SIG-M5 treated with dmso at 0.1 percent for 504 hours (cell line): ENCODE results near the gene LAMB4.

Experiments used
- DNase-seq: peaks from one replicate; lab custom pipeline; 2025; ENCODE audit not compliant: unreplicated experiment; lab: John Stamatoyannopoulos, UW

The LAMB4 gene

GRCh38 chr7:108018668-108019067 lies 111.5 kb downstream of the LAMB4 start:
- DNase-seq, result no peak

- no peak for DNase-seq
These were observed 112.4 kb downstream of the LAMB4 start for GRCh38 chr7:108017776-108018151.

GRCh38 chr7:108016841-108017775 lies 113.1 kb downstream of the LAMB4 start:
- peak; percentile 19 for DNase-seq

GRCh38 chr7:108015740-108016139 lies 114.4 kb downstream of the LAMB4 start:
- no peak for DNase-seq

GRCh38 chr7:108014747-108015682 lies 115.1 kb downstream of the LAMB4 start:
- no peak for DNase-seq

GRCh38 chr7:108014215-108014614 lies 115.9 kb downstream of the LAMB4 start:
- no peak for DNase-seq

GRCh38 chr7:108012499-108013430 lies 117.4 kb downstream of the LAMB4 start:
- DNase-seq, result peak; percentile 14

GRCh38 chr7:108010377-108010776 lies 119.8 kb downstream of the LAMB4 start:
- DNase-seq, result no peak

GRCh38 chr7:108009873-108010272 lies 120.3 kb downstream of the LAMB4 start:
- no peak for DNase-seq

- DNase-seq, result no peak
These were observed 121.3 kb downstream of the LAMB4 start for GRCh38 chr7:108008827-108009226.

GRCh38 chr7:108008240-108008639 lies 121.9 kb downstream of the LAMB4 start:
- no peak for DNase-seq

- no peak for DNase-seq
These were observed 122.4 kb downstream of the LAMB4 start for GRCh38 chr7:108007762-108008161.

GRCh38 chr7:108007261-108007660 lies 122.9 kb downstream of the LAMB4 start:
- DNase-seq, result no peak

- no peak for DNase-seq
These were observed 125.7 kb downstream of the LAMB4 start for GRCh38 chr7:108004220-108005142.

- DNase-seq, result no peak
These were observed 126.6 kb downstream of the LAMB4 start for GRCh38 chr7:108003599-108003935.

GRCh38 chr7:108002726-108003598 lies 127.2 kb downstream of the LAMB4 start, which contains the start of gene LAMB1:
Gene LAMB1 (minus strand): TSS chr7:108003161. CDS start chr7:108002885, 276 bp downstream.
- DNase-seq, result no peak

- no peak for DNase-seq
These were observed 128.1 kb downstream of the LAMB4 start for GRCh38 chr7:108001764-108002725.
